Activated naive CD8-positive, alpha-beta T cell treated with anti-CD3 and anti-CD28 coated beads, Interleukin-2, amount 50 U/mL, for 24 hours (primary cell): ENCODE measurements around the gene KCNMB2.

Source experiments
- ATAC-seq: fragments of 150-1000 bp; cut with Tn5 transposase; one replicate; pipeline ENCODE4 v1.10.0; 2021
- DNase-seq: peaks from one replicate; pipeline ENCODE4 v3.0.0; 2021
- H3K27ac Mint-ChIP-seq: one replicate; pipeline ENCODE4 v1.8.0; 2021; ENCODE audit warnings: mild to moderate bottlenecking, mixed read lengths
- H3K27me3 Mint-ChIP-seq: one replicate; pipeline ENCODE4 v1.8.0; 2021; ENCODE audit warnings: mixed read lengths
- H3K36me3 Mint-ChIP-seq: one replicate; pipeline ENCODE4 v1.8.0; 2021; ENCODE audit warnings: low read depth, mixed read lengths
- H3K4me1 Mint-ChIP-seq: one replicate; pipeline ENCODE4 v1.8.0; 2021; ENCODE audit warnings: mixed read lengths
- H3K4me3 Mint-ChIP-seq: one replicate; pipeline ENCODE4 v1.8.0; 2021; ENCODE audit warnings: mild to moderate bottlenecking, moderate library complexity, mixed read lengths
- H3K9me3 Mint-ChIP-seq: one replicate; pipeline ENCODE4 v1.8.0; 2021; ENCODE audit warnings: mixed read lengths

KCNMB2 gene

DNA sequence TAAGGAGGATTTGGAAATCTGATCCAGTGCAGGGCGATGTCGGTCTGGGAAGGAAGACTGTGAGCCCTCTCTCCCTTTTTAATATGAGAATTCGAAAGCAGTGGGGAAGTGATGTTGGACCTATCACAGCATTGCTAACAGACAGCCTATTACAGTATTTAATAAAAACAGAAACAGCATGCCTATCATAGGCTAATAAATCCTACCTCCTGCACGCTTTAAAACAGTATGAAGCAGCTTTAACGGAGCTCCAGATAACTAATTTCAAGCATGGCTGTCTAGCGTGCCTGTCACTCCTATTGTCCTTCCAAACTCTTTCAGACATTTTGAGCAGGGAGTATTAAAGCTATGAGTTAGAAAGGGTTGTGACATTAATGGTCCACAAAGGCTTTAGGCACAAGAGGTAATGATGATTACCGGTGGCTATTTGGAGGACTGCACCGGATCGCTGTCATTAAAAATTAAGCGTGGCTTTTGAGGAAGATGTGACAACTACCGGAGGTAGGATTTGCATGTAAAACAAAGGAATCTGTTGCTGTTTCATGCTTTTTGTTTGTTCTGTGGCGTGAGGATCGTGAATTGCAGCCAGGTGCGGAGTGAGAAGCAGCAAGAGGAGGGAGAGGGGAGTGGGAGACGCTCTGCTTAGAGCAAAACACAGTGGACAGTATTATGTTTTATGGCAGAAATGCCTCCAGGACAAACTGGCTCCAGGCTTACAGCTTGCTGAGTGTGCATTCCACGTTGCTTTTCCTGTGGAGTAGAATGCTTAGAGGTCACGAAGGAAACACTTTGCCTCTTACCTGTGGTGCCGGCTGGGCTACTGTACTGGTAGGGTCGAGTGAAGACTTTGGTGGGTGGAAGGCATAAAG lies at the start of gene KCNMB2:
TSS of gene KCNMB2 (plus strand) at position 226 of the 869 bp plus-strand sequence.
- ATAC-seq, result no peak

GRCh38 chr3:178486903-178487302 lies 49.3 kb upstream of the KCNMB2 start:
- Mint-ChIP-seq H3K4me3 (no peak overlapping the region), H3K36me3 (no peaks in the 10 kb centered on the region), H3K27me3 (no peaks in the 10 kb centered on the region), H3K9me3 (no peaks in the 10 kb centered on the region), H3K4me1 (no peaks in the 10 kb centered on the region), H3K27ac (no peak overlapping the region)
- ATAC-seq (no peak), DNase-seq (no peak)

More for the DNA sequence above, at the start of gene KCNMB2:
- Mint-ChIP-seq H3K9me3 (peaks cover 1% of the 10 kb centered on the region), H3K27ac (no peak within 1 kb of the TSS), H3K27me3 (peaks cover 24% of the 10 kb centered on the region), H3K4me3 (no peak within 1 kb of the TSS), H3K4me1 (peaks cover 4% of the 10 kb centered on the region), H3K36me3 (no peaks in the 10 kb centered on the region)
- DNase-seq, result no peak

GRCh38 chr3:178487752-178488151 lies 48.5 kb upstream of the KCNMB2 start:
- DNase-seq (no peak), ATAC-seq (no peak)
- Mint-ChIP-seq H3K27ac (no peak overlapping the region), H3K36me3 (no peaks in the 10 kb centered on the region), H3K27me3 (no peaks in the 10 kb centered on the region), H3K4me1 (no peaks in the 10 kb centered on the region), H3K9me3 (no peaks in the 10 kb centered on the region), H3K4me3 (no peak overlapping the region)

GRCh38 chr3:178491751-178492150 lies 44.5 kb upstream of the KCNMB2 start:
- no peaks in the 10 kb centered on the region for H3K9me3 Mint-ChIP-seq
- no peaks in the 10 kb centered on the region for H3K27me3 Mint-ChIP-seq
- ATAC-seq, result no peak

DNA sequence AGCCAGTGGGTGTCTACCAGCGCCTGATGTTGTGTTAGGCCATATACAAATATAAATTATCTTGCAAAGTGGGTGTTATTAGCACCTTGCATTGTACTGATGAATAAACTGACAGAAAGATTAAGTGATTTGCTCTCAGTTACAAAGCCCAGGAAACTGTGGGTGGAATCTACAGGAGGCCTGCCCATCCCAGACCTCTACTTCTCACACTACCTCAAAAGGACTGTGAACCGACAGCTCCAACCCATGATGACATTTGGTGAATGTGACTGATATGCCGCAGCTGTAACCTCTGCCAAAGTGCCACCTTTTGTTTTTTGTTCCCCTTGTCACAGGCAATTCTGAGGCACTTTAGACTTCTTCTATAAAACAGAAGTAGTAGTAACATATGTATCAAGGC lies 43.7 kb upstream of the KCNMB2 start:
- Mint-ChIP-seq H3K4me1 (no peaks in the 10 kb centered on the region), H3K9me3 (no peaks in the 10 kb centered on the region), H3K27me3 (no peaks in the 10 kb centered on the region), H3K36me3 (no peaks in the 10 kb centered on the region), H3K4me3 (no peak overlapping the region), H3K27ac (no peak overlapping the region)
- ATAC-seq (no peak), DNase-seq (no peak)

More at GRCh38 chr3:178491751-178492150, 44.5 kb upstream of the KCNMB2 start:
- no peaks in the 10 kb centered on the region for H3K4me1 Mint-ChIP-seq
- DNase-seq, result no peak
- no peak overlapping the region for H3K27ac Mint-ChIP-seq
- H3K36me3 Mint-ChIP-seq, result no peaks in the 10 kb centered on the region
- no peak overlapping the region for H3K4me3 Mint-ChIP-seq

- Mint-ChIP-seq H3K4me1 (no peaks in the 10 kb centered on the region), H3K27ac (no peak overlapping the region), H3K9me3 (peaks cover 5% of the 10 kb centered on the region), H3K27me3 (no peaks in the 10 kb centered on the region), H3K4me3 (no peak overlapping the region), H3K36me3 (no peaks in the 10 kb centered on the region)
- DNase-seq, result no peak
- no peak for ATAC-seq
Measured at GRCh38 chr3:178494386-178494785, 41.9 kb upstream of the KCNMB2 start.

DNA sequence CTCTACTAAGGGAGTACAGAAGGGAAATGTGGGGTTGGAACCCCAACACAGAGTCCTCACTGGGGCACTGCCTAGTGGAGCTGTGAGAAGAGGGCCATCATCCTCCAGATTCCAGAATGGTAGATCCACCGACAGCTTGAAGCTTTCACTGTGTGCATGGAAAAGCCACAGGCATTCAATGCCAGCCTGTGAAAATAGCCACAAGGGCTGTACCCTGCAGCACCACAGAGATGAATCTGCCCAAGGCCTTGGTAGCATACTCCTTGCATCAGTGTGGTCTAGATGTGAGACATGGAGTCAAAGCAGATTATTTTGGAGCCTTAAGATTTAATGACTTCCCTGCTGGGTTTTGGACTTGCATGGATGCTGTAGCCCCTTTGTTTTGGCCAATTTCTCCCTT lies 39.3 kb upstream of the KCNMB2 start:
- DNase-seq (no peak), ATAC-seq (no peak)
- no peak overlapping the region for H3K27ac Mint-ChIP-seq
- H3K36me3 Mint-ChIP-seq, result no peaks in the 10 kb centered on the region
- H3K27me3 Mint-ChIP-seq, result no peaks in the 10 kb centered on the region
- H3K9me3 Mint-ChIP-seq, result peaks cover 5% of the 10 kb centered on the region
- no peak overlapping the region for H3K4me3 Mint-ChIP-seq
- H3K4me1 Mint-ChIP-seq, result peaks cover 2% of the 10 kb centered on the region

DNA sequence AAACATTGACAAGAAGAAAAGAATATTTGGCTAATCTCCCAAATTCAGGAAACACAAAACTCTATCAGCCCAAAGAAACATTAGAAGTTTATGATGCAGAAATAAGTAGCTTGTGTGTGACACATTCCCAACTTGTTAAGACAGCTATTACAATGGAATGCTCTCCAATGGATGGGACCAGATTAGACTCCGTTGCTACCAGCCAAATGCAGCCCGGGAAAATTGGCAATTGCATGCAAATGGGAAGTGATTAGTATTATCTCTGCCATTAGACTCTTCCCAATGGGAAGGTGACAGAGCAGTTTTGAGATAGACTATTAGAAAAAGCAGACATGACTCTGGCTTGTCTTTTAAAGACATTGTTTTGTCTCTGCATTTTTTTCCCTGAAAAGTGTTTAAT lies 37.4 kb upstream of the KCNMB2 start:
- ATAC-seq (no peak), DNase-seq (no peak)
- Mint-ChIP-seq H3K4me3 (no peak overlapping the region), H3K27ac (no peak overlapping the region), H3K4me1 (peaks cover 2% of the 10 kb centered on the region), H3K9me3 (peaks cover 5% of the 10 kb centered on the region), H3K27me3 (no peaks in the 10 kb centered on the region), H3K36me3 (no peaks in the 10 kb centered on the region)

GRCh38 chr3:178500631-178501030 lies 35.6 kb upstream of the KCNMB2 start:
- Mint-ChIP-seq H3K4me3 (no peak overlapping the region), H3K36me3 (no peaks in the 10 kb centered on the region), H3K9me3 (peaks cover 10% of the 10 kb centered on the region), H3K4me1 (peaks cover 2% of the 10 kb centered on the region), H3K27me3 (no peaks in the 10 kb centered on the region), H3K27ac (no peak overlapping the region)
- ATAC-seq, result peak; percentile 15
- DNase-seq, result no peak

DNA sequence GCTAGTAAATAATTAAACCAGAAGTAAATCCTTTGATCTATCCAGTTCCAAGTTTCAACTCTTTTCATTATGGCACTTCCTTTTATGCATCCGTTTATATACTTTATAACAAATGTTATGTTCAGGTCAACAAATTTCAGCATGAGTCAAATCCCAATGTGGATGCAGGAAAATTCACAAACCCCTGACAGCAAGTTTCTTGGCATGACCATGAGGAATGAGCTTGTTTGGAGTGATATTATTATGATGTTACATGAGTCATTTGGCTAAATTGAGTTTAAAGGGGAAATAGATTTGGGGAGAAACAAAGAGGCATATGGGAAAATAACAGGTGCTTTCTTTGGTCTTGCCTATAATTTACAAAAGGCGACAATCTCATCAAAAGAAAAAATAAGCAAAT lies 32.1 kb upstream of the KCNMB2 start:
- H3K4me1 Mint-ChIP-seq, result peaks cover 2% of the 10 kb centered on the region
- H3K27ac Mint-ChIP-seq, result no peak overlapping the region
- ATAC-seq (no peak), DNase-seq (no peak)
- H3K27me3 Mint-ChIP-seq, result peaks cover 5% of the 10 kb centered on the region
- H3K9me3 Mint-ChIP-seq, result peaks cover 5% of the 10 kb centered on the region
- no peak overlapping the region for H3K4me3 Mint-ChIP-seq
- H3K36me3 Mint-ChIP-seq, result no peaks in the 10 kb centered on the region

GRCh38 chr3:178505832-178506231 lies 30.4 kb upstream of the KCNMB2 start:
- peaks cover 5% of the 10 kb centered on the region for H3K27me3 Mint-ChIP-seq
- H3K36me3 Mint-ChIP-seq, result no peaks in the 10 kb centered on the region
- no peak for DNase-seq
- no peaks in the 10 kb centered on the region for H3K4me1 Mint-ChIP-seq
- peaks cover 5% of the 10 kb centered on the region for H3K9me3 Mint-ChIP-seq
- ATAC-seq, result no peak
- H3K4me3 Mint-ChIP-seq, result no peak overlapping the region
- H3K27ac Mint-ChIP-seq, result no peak overlapping the region

- Mint-ChIP-seq H3K27ac (no peak overlapping the region), H3K4me3 (no peak overlapping the region), H3K36me3 (no peaks in the 10 kb centered on the region), H3K9me3 (peaks cover 5% of the 10 kb centered on the region), H3K4me1 (no peaks in the 10 kb centered on the region), H3K27me3 (peaks cover 5% of the 10 kb centered on the region)
- ATAC-seq (no peak), DNase-seq (no peak)
Measured at GRCh38 chr3:178507507-178508442, 28.5 kb upstream of the KCNMB2 start.

GRCh38 chr3:178508443-178508825 lies 27.8 kb upstream of the KCNMB2 start:
- Mint-ChIP-seq H3K4me3 (no peak overlapping the region), H3K9me3 (peaks cover 5% of the 10 kb centered on the region), H3K27ac (no peak overlapping the region), H3K27me3 (peaks cover 5% of the 10 kb centered on the region), H3K4me1 (no peaks in the 10 kb centered on the region), H3K36me3 (no peaks in the 10 kb centered on the region)
- no peak for ATAC-seq
- DNase-seq, result no peak

DNA sequence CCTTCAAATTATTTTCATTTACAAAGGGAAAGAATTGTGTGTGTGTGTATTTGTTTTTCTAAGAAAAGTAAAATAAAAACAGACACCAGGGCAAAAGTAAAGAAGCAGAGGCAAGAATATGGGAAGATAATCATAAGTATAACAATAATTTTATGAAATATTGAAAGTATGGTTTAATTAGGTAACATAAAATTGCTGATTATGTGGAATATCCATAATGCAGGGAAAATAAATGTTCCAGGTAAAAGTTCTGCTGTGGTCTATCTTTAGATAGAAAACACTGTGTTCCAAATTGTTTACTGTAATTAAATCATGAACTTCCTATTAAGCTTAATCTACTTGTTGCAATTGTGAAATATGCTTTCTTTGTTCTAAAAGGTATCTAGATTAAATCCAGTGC lies 25.7 kb upstream of the KCNMB2 start:
- no peak overlapping the region for H3K4me3 Mint-ChIP-seq
- peaks cover 5% of the 10 kb centered on the region for H3K27me3 Mint-ChIP-seq
- no peak overlapping the region for H3K27ac Mint-ChIP-seq
- no peaks in the 10 kb centered on the region for H3K36me3 Mint-ChIP-seq
- H3K4me1 Mint-ChIP-seq, result no peaks in the 10 kb centered on the region
- no peaks in the 10 kb centered on the region for H3K9me3 Mint-ChIP-seq
- DNase-seq (no peak), ATAC-seq (no peak)

- no peak overlapping the region for H3K4me3 Mint-ChIP-seq
- H3K9me3 Mint-ChIP-seq, result no peaks in the 10 kb centered on the region
- no peak for DNase-seq
- no peaks in the 10 kb centered on the region for H3K36me3 Mint-ChIP-seq
- no peak overlapping the region for H3K27ac Mint-ChIP-seq
- no peaks in the 10 kb centered on the region for H3K4me1 Mint-ChIP-seq
- H3K27me3 Mint-ChIP-seq, result peaks cover 2% of the 10 kb centered on the region
- no peak for ATAC-seq
Measured at GRCh38 chr3:178512647-178513046, 23.6 kb upstream of the KCNMB2 start.
